HG03354 (cell line): ENCODE results near the gene PFDN1.
"Not testable (repeated sequence)": the region's sequence is repeated elsewhere in the genome, so short reads cannot be mapped to it uniquely, and the experiment has no call there.

Experiments used
- ATAC-seq: cut with Tn5 transposase; IDR thresholded peaks from one replicate; pipeline ENCODE4 v1.9.1; 2021; ENCODE audit warnings: mild to moderate bottlenecking; ENCODE audit not compliant: unreplicated experiment, poor library complexity, severe bottlenecking

Gene PFDN1

GRCh38 chr5:140302786-140303639 lies at the start of gene PFDN1:
PFDN1 (minus strand) TSS chr5:140303101; CDS start chr5:140303073, 28 bp downstream.
- ATAC-seq = peak; percentile 99

DNA sequence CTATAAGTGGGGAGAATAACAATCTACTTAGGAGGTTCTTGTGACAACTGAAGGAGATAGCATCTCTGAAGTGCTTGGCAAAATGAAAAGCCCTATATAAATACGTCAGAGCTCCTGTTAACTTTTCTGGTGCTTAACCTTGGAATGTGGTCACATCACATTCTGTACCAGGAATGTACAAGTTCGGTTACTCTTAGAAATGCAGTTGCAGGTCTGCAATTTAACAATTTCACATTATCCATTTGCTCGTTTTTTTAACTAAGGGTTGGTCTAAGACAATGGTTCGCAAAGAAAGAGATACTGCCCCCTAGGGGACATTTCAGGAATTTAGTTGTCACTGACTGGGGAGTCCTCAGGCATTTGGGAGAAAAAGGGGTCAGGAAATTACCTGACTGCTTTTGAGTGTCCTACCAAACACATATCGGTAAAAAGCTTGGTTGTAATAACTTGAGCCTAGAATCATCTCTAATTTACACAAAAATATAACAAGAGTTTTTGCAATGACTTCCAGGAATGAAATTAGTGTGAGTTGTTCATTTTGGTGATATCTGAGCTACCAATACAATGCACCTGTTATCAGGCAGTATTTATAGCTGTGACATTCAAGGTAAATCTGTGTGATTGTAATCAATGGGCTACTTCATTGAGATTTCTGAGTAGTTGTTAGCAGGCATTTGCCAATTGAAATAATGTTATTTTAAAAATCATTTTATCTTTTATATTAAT lies 48.9 kb upstream of the PFDN1 start:
- ATAC-seq = peak; percentile 57

DNA sequence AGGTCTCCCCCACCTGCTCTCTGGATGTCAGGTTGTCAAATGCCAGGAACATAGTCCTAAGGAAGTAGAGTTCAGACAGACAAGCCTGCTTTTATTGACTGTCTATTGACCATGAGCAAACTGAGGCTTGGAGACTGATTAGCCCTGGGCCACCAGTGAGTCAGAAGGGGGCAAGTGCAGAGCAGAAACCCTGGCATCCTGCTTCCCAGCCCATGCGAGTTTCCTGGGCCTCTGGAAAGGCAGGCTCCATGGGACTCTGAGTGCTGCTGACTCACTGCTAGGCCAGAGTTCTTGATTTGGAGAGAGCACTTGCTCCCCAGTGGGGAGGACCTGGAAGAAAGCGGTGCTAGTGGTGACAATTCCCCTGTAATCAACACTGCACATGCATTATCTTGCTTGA lies 46.3 kb upstream of the PFDN1 start:
- no peak for ATAC-seq

GRCh38 chr5:140348104-140348503 lies 45.2 kb upstream of the PFDN1 start:
- ATAC-seq = no peak

DNA sequence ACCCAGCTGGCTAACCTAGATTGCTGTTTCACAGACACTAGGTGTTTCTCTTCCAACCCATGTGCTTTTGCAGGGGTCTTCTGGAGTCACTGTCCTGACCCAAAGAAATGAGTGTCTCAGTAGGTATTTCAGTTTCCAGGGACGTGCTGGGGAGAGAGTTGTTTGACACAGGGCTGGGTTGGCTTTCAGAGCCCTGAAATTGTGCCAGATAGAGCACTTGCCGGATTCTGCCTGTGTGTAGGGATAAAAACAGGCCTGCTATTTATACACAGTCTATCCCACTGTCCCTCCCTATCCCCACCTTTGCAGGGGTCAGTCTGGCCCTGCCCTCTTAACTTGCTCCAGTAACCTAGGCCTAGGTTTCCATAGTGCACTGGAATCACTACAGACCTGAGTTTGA lies 44.5 kb upstream of the PFDN1 start:
- no peak for ATAC-seq

GRCh38 chr5:140346348-140347221 lies 43.7 kb upstream of the PFDN1 start, which contains the start of gene HBEGF:
HBEGF (minus strand) TSS chr5:140346603; CDS start chr5:140346328, 275 bp downstream.
- ATAC-seq = peak; percentile 78

DNA sequence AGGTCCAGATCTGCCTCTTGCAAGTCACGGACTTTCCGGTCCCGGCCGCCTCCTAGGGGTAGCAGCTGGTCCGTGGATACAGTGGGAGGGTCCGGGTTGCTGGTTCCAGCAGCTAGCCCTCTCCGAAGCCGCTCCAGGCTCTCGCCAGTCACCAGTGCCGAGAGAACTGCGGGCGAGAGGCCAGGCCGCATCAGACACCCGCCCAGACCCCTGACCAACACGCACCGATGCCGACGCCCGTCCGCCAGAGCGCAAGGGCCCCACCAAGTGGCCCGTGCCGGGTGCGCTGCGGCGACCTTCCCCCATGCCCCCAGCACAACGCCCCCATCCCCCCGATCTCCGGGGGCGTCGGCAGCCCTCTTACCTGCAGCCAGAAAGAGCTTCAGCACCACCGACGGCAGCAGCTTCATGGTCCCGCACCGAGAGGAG lies 43.0 kb upstream of the PFDN1 start:
- ATAC-seq = peak; percentile 26

GRCh38 chr5:140344683-140345423 lies 42.0 kb upstream of the PFDN1 start:
- ATAC-seq = no peak

GRCh38 chr5:140343849-140344248 lies 40.9 kb upstream of the PFDN1 start:
- not testable (repeated sequence) for ATAC-seq

DNA sequence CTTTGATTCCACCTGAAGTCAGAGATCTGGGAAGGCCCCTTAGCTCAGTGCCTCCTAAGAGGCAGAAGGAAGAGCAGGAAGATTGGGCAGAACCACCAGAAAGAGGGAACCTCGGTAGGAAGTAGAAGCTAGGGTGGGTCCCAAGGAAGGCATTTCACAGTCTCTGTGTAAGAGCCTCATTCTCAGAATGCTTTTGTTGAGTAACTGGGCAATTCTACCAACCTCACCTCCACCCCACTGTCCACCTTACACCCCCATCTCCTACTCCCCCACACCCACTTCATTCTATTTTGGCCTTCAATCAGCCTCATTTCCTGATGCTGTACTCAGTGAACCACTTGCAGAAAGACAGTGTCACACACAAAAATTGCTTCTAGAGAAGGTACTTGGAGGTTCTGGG lies 40.0 kb upstream of the PFDN1 start:
- no peak for ATAC-seq

DNA sequence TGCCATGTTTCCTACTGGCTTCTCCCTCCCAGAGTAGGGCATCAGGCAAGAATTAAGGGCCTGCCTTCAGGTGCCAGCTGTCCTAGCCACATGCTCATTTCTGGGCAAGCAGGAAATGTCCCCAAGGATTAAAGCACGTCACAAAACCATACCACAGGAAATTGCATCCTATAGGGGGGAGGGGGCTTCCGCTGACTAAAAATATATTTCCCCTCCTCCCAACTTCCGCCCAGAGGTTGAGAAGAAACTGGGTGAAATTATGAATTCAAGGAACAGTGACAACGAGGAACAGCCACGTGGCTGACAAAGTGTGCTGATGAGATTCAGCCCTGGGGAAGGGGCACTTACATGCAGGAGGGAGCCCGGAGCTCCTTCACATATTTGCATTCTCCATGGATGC lies 39.4 kb upstream of the PFDN1 start:
- ATAC-seq = no peak

- no peak for ATAC-seq
These were observed 38.7 kb upstream of the PFDN1 start for GRCh38 chr5:140341591-140341990.

GRCh38 chr5:140340605-140341121 lies 37.8 kb upstream of the PFDN1 start:
- ATAC-seq = no peak

GRCh38 chr5:140339636-140340035 lies 36.7 kb upstream of the PFDN1 start:
- ATAC-seq = no peak

- ATAC-seq = no peak
These were observed 36.0 kb upstream of the PFDN1 start for GRCh38 chr5:140338908-140339307.

DNA sequence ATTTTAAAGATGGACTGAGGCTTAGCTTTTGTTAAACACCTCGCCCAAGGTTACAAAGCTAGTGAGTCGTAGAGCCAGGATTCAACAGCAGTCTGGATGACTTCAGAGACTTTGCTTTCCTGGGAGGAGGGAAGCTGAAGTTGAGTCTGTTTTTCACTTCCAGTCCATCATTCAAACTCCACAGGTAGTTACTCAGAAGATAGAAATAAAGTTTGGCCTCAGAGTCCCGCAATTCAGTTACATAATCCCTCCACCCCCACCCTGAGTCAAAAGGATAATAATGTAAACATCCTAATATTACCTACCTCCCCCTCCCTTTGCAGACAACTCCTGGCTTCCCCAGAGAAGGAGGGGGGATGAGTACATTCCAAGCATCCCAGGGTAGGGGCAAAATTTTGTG lies 35.4 kb upstream of the PFDN1 start:
- no peak for ATAC-seq

GRCh38 chr5:140337880-140338279 lies 35.0 kb upstream of the PFDN1 start:
- no peak for ATAC-seq

DNA sequence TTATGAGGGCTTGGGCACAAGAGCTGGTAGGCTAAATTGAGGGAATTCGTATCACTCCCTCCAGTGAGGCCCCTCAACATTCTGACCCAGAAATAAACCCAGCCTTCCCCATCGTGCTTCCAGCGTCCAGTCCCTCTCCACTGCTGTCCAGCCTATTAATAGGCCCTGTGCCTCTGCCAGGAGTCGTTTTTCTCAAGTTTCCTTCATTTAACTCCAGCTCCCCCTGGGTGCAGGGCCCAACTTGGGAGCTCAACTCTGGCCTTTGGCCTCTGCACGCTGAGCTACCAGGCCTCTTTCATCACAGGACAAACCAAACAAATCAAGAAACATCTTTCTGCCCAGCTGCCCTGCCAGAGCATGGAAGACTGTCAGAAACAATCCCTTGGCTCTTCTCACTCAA lies 33.5 kb upstream of the PFDN1 start:
- ATAC-seq = no peak

DNA sequence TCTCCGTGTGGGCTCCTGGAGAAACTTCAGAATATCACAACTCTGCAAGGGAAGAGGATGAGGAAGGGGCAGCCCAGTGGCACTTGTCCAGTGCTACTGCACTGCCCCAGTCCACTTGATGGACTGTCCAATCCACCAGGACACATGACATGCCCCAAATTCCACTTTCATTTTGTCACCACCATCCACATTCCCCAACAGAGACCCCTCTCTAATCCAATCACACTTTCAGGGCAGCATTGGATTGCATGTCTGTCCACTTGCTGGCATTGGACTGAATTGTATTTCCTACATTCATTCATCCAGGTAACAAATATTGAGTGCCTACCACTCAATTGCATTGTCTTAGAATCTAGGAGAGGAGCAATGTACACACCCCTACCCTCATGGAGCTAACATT lies 28.7 kb upstream of the PFDN1 start:
- no peak for ATAC-seq
